Spleen (tissue), 11 donors: ENCODE results near the gene CDH10. TPM values are rescaled to one million over a fixed set of nuclear protein-coding genes. Genes with fewer than 3 reads are reported as not detected.

Source experiments
- DNase-seq: peaks from one replicate; pipeline ENCODE4 v3.0.0-alpha.2; 2020
- H3K27ac ChIP-seq, 8 donors: fragments of 200-600 bp; sonication (generic) in 7 of 8; 1 replicate in 4 of 8; 2 replicates in 4 of 8; pipeline versions ENCODE4 v1.5.0 to v1.8.0; 2016 to 2021; ENCODE audit warnings: inconsistent platforms in 4 of 8, mild to moderate bottlenecking in 4 of 8, moderate library complexity in 1 of 8
- H3K27me3 ChIP-seq, 7 donors: fragments of 200-600 bp; sonication (generic) in 6 of 7; replicated peaks in 1 of 7; 1 replicate in 4 of 7; 2 replicates in 3 of 7; pipeline versions ENCODE4 v1.5.0 to v1.8.0; 2016 to 2021; ENCODE audit warnings: inconsistent platforms in 3 of 7, mild to moderate bottlenecking in 1 of 7
- H3K36me3 ChIP-seq, 6 donors: fragments of 200-600 bp; sonication (generic) in 5 of 6; 1 replicate in 4 of 6; 2 replicates in 2 of 6; pipeline versions ENCODE4 v1.5.0 to v1.8.0; 2016 to 2021; ENCODE audit warnings: inconsistent platforms in 2 of 6
- H3K4me1 ChIP-seq, 6 donors: fragments of 200-600 bp; sonication (generic) in 5 of 6; 1 replicate in 3 of 6; 2 replicates in 3 of 6; pipeline versions ENCODE4 v1.5.0 to v1.8.0; 2016 to 2021; ENCODE audit warnings: inconsistent platforms in 3 of 6
- H3K4me3 ChIP-seq, 8 donors: fragments of 200-600 bp; sonication (generic) in 7 of 8; 1 replicate in 4 of 8; 2 replicates in 4 of 8; pipeline versions ENCODE4 v1.5.0 to v1.8.0; 2016 to 2021; ENCODE audit warnings: inconsistent platforms in 4 of 8, mild to moderate bottlenecking in 4 of 8, moderate library complexity in 2 of 8
- H3K9me3 ChIP-seq, 8 donors: fragments of 200-600 bp; sonication (generic) in 7 of 8; 1 replicate in 4 of 8; 2 replicates in 4 of 8; pipeline versions ENCODE4 v1.5.0 to v1.8.0; 2016 to 2021; ENCODE audit warnings: inconsistent platforms in 4 of 8
- CTCF ChIP-seq, 11 experiments: fragments of 200-600 bp in 7 of 11; fragments of 450-650 bp in 4 of 11; sonication (generic) in 4 of 11; IDR thresholded peaks in 8 of 11; conservative IDR thresholded peaks in 3 of 11; 1 replicate in 7 of 11; 2 replicates in 4 of 11; pipeline versions ENCODE4 v1.4.0 to v1.8.0; 2016 to 2021; ENCODE audit warnings: antibody characterized with exemption in 11 of 11, inconsistent platforms in 4 of 11, mild to moderate bottlenecking in 1 of 11
- POLR2A ChIP-seq, 3 donors: fragments of 450-650 bp; IDR thresholded peaks; one replicate each; pipeline ENCODE4 v1.5.1; 2017; ENCODE audit warnings: antibody characterized with exemption in 3 of 3, mild to moderate bottlenecking in 1 of 3
- POLR2AphosphoS5 ChIP-seq, 3 donors: sonication (generic); formaldehyde crosslinking; IDR thresholded peaks; one replicate each; pipeline ENCODE4 v1.5.1; 2017; ENCODE audit warnings: antibody characterized with exemption in 3 of 3
- WGBS, 5 donors: extraction: QIAGEN DNeasy Blood & Tissue Kit in 3 of 5; methylation state at CpG; one replicate each; pipeline versions ENCODE4 v1.1.5 to v1.1.7; 2013 to 2018; 5-methylcytosine and 5-hydroxymethylcytosine counted together
- intact Hi-C: fragments of 100-400 bp; cut with DNase I; formaldehyde crosslinking; loops from one replicate; pipeline ENCODE4 v1.15.0; 2023; ENCODE audit warnings: low total_unique reads
- polyA plus RNA-seq, 3 donors: library from polyadenylated mRNA; stranded (reverse); fragments of 200-250 nt; gene quantifications; one replicate each; pipeline ENCODE4 v1.2.1, GENCODE V29; 2013
- total RNA-seq, 7 donors: library from RNA; depleted of rRNA in 3 of 7; stranded (reverse); fragments of >200 nt in 3 of 7; fragmentation: NEBNext Ultra II Directional in 4 of 7; extraction: Animal tissue kit (Norgen Biotek cat#: 25700) in 4 of 7; gene quantifications; one replicate each; pipeline versions ENCODE4 v1.1.0 to v1.2.1, GENCODE V29; 2016 to 2021
- donor health status: healthy with polysubstance abuse.
- donor health status: DM: no; HTN: no; CAD: no; lungs with moderate emphysema.
- donor health status: DM: no; HTN: no; CAD: no.
- donor health status: Bipolar disorder and iron deficiency.
- donor health status: healthy.
- donor health status: DM: no; HTN: no; CAD: no.
- donor health status: DM: yes; HTN: yes; CAD: no.

Gene CDH10
- total and polyA plus RNA-seq, 10 donors: not detected

- Histone ChIP-seq H3K9me3 (peaks cover 0 to 9% (median 0%) of the 10 kb centered on the region in 8 donors), H3K27ac (no peak overlapping the region), H3K4me3 (no peak overlapping the region), H3K4me1 (no peaks in the 10 kb centered on the region), H3K27me3 (no peaks in the 10 kb centered on the region), H3K36me3 (no peaks in the 10 kb centered on the region)
- DNase-seq: no peak
- TF ChIP-seq POLR2AphosphoS5 (IDR thresholded peaks at IDR 0.05): no peak
- no peak for TF ChIP-seq CTCF (IDR thresholded peaks at IDR 0.05 in 8 of 11, conservative IDR thresholded peaks at IDR 0.05 in 3 of 11)
- TF ChIP-seq POLR2A (IDR thresholded peaks at IDR 0.05): no peak
- intact Hi-C loops: no loop called here
- WGBS, 5 donors: 60 to 74% (median 63%) methylated on average over 2 of the region's 2 CpGs
These were observed 97.6 kb downstream of the CDH10 start for GRCh38 chr5:24547132-24547531.

GRCh38 chr5:24539613-24540012 lies 105.2 kb downstream of the CDH10 start:
- H3K4me1 ChIP-seq: no peaks in the 10 kb centered on the region
- no peak for DNase-seq
- H3K9me3 ChIP-seq: peaks cover 0 to 9% (median 0%) of the 10 kb centered on the region in 8 donors
- H3K4me3 ChIP-seq: no peak overlapping the region
- H3K36me3 ChIP-seq: no peaks in the 10 kb centered on the region
- no peak overlapping the region for H3K27ac ChIP-seq
- intact Hi-C loops: no loop called here
- WGBS, 5 donors: 0 to 4% (median 4%) methylated on average over 1 of the region's 1 CpG
- no peaks in the 10 kb centered on the region for H3K27me3 ChIP-seq
- no peak for TF ChIP-seq CTCF (IDR thresholded peaks at IDR 0.05 in 8 of 11, conservative IDR thresholded peaks at IDR 0.05 in 3 of 11)
- TF ChIP-seq POLR2AphosphoS5 (IDR thresholded peaks at IDR 0.05): no peak
- TF ChIP-seq POLR2A (IDR thresholded peaks at IDR 0.05): no peak

- Histone ChIP-seq H3K9me3 (peaks cover 0 to 5% (median 0%) of the 10 kb centered on the region in 8 donors), H3K36me3 (no peaks in the 10 kb centered on the region), H3K27ac (no peak overlapping the region), H3K27me3 (no peaks in the 10 kb centered on the region), H3K4me3 (no peak overlapping the region), H3K4me1 (no peaks in the 10 kb centered on the region)
- intact Hi-C loops: no loop called here
- 52 to 73% (median 63%) methylated on average over 1 of the region's 1 CpG for WGBS, 5 donors
- no peak for DNase-seq
- no peak for TF ChIP-seq POLR2AphosphoS5 (IDR thresholded peaks at IDR 0.05)
- TF ChIP-seq CTCF (IDR thresholded peaks at IDR 0.05 in 8 of 11, conservative IDR thresholded peaks at IDR 0.05 in 3 of 11): no peak
- TF ChIP-seq POLR2A (IDR thresholded peaks at IDR 0.05): no peak
These were observed 106.4 kb downstream of the CDH10 start for GRCh38 chr5:24538346-24538745.

GRCh38 chr5:24535646-24536045 lies 109.1 kb downstream of the CDH10 start:
- WGBS, 5 donors: 80 to 85% (median 82%) methylated on average over 2 of the region's 2 CpGs
- intact Hi-C loops: no loop called here
- TF ChIP-seq CTCF (IDR thresholded peaks at IDR 0.05 in 8 of 11, conservative IDR thresholded peaks at IDR 0.05 in 3 of 11) (no peak), POLR2AphosphoS5 (IDR thresholded peaks at IDR 0.05) (no peak), POLR2A (IDR thresholded peaks at IDR 0.05) (no peak)

More at GRCh38 chr5:24535646-24536045, 109.1 kb downstream of the CDH10 start:
- no peak for DNase-seq
- H3K4me1 ChIP-seq: no peaks in the 10 kb centered on the region
- H3K27me3 ChIP-seq: no peaks in the 10 kb centered on the region
- no peak overlapping the region for H3K4me3 ChIP-seq
- no peaks in the 10 kb centered on the region for H3K36me3 ChIP-seq
- H3K27ac ChIP-seq: no peak overlapping the region
- H3K9me3 ChIP-seq: no peaks in the 10 kb centered on the region
